Neural cell (in vitro differentiated cells): ENCODE measurements around the gene ILK. TPM values are rescaled to one million over a fixed set of nuclear protein-coding genes. Genes with fewer than 3 reads are reported as not detected.

ENCODE experiments used
- H2AFZ ChIP-seq: fragments of 200-600, 300-800 bp; sonication (generic), shearing (Covaris generic); 2 replicates; pipeline ENCODE4 v1.6.0; 2014; ENCODE audit warnings: low read depth, mild to moderate bottlenecking, antibody characterized with exemption, low read length, moderate library complexity
- H3F3A ChIP-seq: fragments of 200-600 bp; shearing (Covaris generic); 2 replicates; pipeline ENCODE4 v1.6.1; 2016; ENCODE audit warnings: mild to moderate bottlenecking, moderate library complexity, mixed read lengths, antibody characterized with exemption, low read length; ENCODE audit not compliant: insufficient read depth, poor library complexity, severe bottlenecking
- H3K27ac ChIP-seq: fragments of 200-600, 300-800 bp; sonication (generic), shearing (Covaris generic); 2 replicates; pipeline ENCODE4 v1.5.1; 2014; ENCODE audit warnings: mild to moderate bottlenecking, low read length, moderate library complexity
- H3K27me3 ChIP-seq: fragments of 300-800, 200-600 bp; sonication (generic), shearing (Covaris generic); 2 replicates; pipeline ENCODE4 v1.6.0; 2014; ENCODE audit warnings: mild to moderate bottlenecking, low read depth, low read length, moderate library complexity; ENCODE audit not compliant: insufficient read depth
- H3K36me3 ChIP-seq: fragments of 300-800, 200-600 bp; sonication (generic), shearing (Covaris generic); 2 replicates; pipeline ENCODE4 v1.5.1; 2014; ENCODE audit warnings: mild to moderate bottlenecking, antibody characterized with exemption, low read length, moderate library complexity; ENCODE audit not compliant: insufficient read depth
- H3K4me2 ChIP-seq: fragments of 300-800, 200-600 bp; sonication (generic), shearing (Covaris generic); 2 replicates; pipeline ENCODE4 v1.6.0; 2014; ENCODE audit warnings: mild to moderate bottlenecking, low read length
- H3K4me3 ChIP-seq: fragments of 300-800, 200-600 bp; sonication (generic), shearing (Covaris generic); 2 replicates; pipeline ENCODE4 v1.5.1; 2014; ENCODE audit warnings: mild to moderate bottlenecking, low read length, moderate library complexity
- H3K79me2 ChIP-seq: fragments of 200-600 bp; shearing (Covaris generic); replicated peaks from 2 replicates; pipeline ENCODE4 v1.6.0; 2014; ENCODE audit warnings: mild to moderate bottlenecking, low read length, moderate library complexity; ENCODE audit not compliant: insufficient read depth
- H3K9ac ChIP-seq: fragments of 300-800, 200-600 bp; sonication (generic), shearing (Covaris generic); 2 replicates; pipeline ENCODE4 v1.6.1; 2016; ENCODE audit warnings: mild to moderate bottlenecking, low read length, mixed read lengths
- H3K9me2 ChIP-seq: fragments of 200-600 bp; shearing (Covaris generic); 2 replicates; pipeline ENCODE4 v1.6.1; 2016; ENCODE audit warnings: mild to moderate bottlenecking, low read length, mixed read lengths; ENCODE audit not compliant: insufficient read depth
- H3K9me3 ChIP-seq: fragments of 200-600, 300-800 bp; sonication (generic), shearing (Covaris generic); 2 replicates; pipeline ENCODE4 v1.6.1; 2016; ENCODE audit warnings: mild to moderate bottlenecking, mixed run types, low read length, moderate library complexity, mixed read lengths
- H4K20me1 ChIP-seq: fragments of 200-600 bp; shearing (Covaris generic); 2 replicates; pipeline ENCODE4 v1.6.1; 2016; ENCODE audit warnings: mild to moderate bottlenecking, mixed run types; ENCODE audit not compliant: insufficient read depth
- EP300 ChIP-seq: fragments of 450-650 bp; conservative IDR thresholded peaks from 2 replicates; pipeline ENCODE4 v1.6.1; 2014; ENCODE audit warnings: antibody characterized with exemption, mild to moderate bottlenecking, moderate library complexity; ENCODE audit not compliant: poor library complexity, severe bottlenecking
- EZH2 ChIP-seq: fragments of 200-600, 300-800 bp; shearing (Covaris generic), sonication (generic); IDR thresholded peaks from 2 replicates; pipeline ENCODE4 v1.6.1; 2014; ENCODE audit warnings: antibody characterized with exemption, low read length, borderline replicate concordance, mild to moderate bottlenecking; ENCODE audit not compliant: insufficient read depth, poor library complexity, severe bottlenecking
- MXI1 ChIP-seq: fragments of 450-650 bp; conservative IDR thresholded peaks from 2 replicates; pipeline ENCODE4 v1.6.1; 2014; ENCODE audit warnings: antibody characterized with exemption, mild to moderate bottlenecking; ENCODE audit not compliant: poor library complexity, severe bottlenecking
- POLR2AphosphoS5 ChIP-seq: IDR thresholded peaks from 2 replicates; pipeline ENCODE4 v1.6.1; 2012
- RAD21 ChIP-seq: fragments of 450-650 bp; conservative IDR thresholded peaks from 2 replicates; pipeline ENCODE4 v1.6.1; 2014; ENCODE audit warnings: antibody characterized with exemption, mild to moderate bottlenecking, moderate library complexity
- SMC3 ChIP-seq: fragments of 450-650 bp; conservative IDR thresholded peaks from 2 replicates; pipeline ENCODE4 v1.6.1; 2014; ENCODE audit warnings: antibody characterized with exemption, mild to moderate bottlenecking, moderate library complexity; ENCODE audit not compliant: poor library complexity
- TAF1 ChIP-seq: IDR thresholded peaks from 2 replicates; pipeline ENCODE4 v1.6.1; 2012; ENCODE audit warnings: low read depth
- polyA plus RNA-seq: library from polyadenylated mRNA; depleted of rRNA; stranded (reverse); fragments of >200 nt; gene quantifications from 2 replicates; pipeline ENCODE4 v1.2.3, GENCODE V29; 2014
- TF ChIP-seq, protein P1 (sequence below): IDR thresholded peaks from 2 replicates; pipeline ENCODE4 v1.6.1; 2012; ENCODE audit warnings: borderline replicate concordance
- TF ChIP-seq, protein P2 (sequence below): fragments of 450-650 bp; IDR thresholded peaks from 2 replicates; pipeline ENCODE4 v1.5.1; 2014; ENCODE audit warnings: antibody characterized with exemption, mild to moderate bottlenecking, moderate library complexity; ENCODE audit not compliant: poor library complexity, severe bottlenecking

The ILK gene
- polyA plus RNA-seq, 1 donor from 2014 or later: 68.8 TPM

DNA sequence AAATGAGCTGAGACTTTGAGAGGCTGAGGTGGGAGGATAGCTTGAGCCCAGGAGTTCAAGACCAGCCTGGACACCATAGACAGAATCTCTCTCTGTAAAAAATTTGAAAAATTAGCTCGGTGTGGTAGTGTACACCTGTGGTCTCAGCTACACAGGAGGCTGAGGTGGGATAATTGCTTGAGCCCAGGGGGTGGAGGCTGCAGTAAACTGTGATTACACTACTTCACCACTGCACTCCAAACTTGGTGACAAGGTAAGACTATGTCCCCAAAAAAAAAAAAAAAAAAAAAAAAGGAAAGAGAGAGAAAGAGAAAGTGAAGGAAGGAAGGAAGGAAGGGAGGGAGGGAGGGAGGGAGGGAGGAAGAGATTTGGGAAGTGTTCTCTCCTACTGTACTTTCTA, 25.4 kb upstream of the ILK start:
- H3K4me2 ChIP-seq: no peak overlapping the region
- no peaks in the 10 kb centered on the region for H4K20me1 ChIP-seq
- H3F3A ChIP-seq: no peaks in the 10 kb centered on the region
- no peak overlapping the region for H3K9ac ChIP-seq
- peaks cover 4% of the 10 kb centered on the region for H3K9me3 ChIP-seq
- no peaks in the 10 kb centered on the region for H3K27me3 ChIP-seq
- no peak overlapping the region for H3K4me3 ChIP-seq
- H3K9me2 ChIP-seq: no peaks in the 10 kb centered on the region
- H2AFZ ChIP-seq: no peak overlapping the region
- H3K36me3 ChIP-seq: no peaks in the 10 kb centered on the region
- H3K27ac ChIP-seq: no peak overlapping the region
- no peaks in the 10 kb centered on the region for H3K79me2 ChIP-seq
- TF ChIP-seq EP300 (no peak), TAF1 (no peak), SMC3 (no peak), MXI1 (no peak), RAD21 (no peak), EZH2 (no peak), POLR2AphosphoS5 (no peak)
- TF ChIP-seq, protein P1, sequence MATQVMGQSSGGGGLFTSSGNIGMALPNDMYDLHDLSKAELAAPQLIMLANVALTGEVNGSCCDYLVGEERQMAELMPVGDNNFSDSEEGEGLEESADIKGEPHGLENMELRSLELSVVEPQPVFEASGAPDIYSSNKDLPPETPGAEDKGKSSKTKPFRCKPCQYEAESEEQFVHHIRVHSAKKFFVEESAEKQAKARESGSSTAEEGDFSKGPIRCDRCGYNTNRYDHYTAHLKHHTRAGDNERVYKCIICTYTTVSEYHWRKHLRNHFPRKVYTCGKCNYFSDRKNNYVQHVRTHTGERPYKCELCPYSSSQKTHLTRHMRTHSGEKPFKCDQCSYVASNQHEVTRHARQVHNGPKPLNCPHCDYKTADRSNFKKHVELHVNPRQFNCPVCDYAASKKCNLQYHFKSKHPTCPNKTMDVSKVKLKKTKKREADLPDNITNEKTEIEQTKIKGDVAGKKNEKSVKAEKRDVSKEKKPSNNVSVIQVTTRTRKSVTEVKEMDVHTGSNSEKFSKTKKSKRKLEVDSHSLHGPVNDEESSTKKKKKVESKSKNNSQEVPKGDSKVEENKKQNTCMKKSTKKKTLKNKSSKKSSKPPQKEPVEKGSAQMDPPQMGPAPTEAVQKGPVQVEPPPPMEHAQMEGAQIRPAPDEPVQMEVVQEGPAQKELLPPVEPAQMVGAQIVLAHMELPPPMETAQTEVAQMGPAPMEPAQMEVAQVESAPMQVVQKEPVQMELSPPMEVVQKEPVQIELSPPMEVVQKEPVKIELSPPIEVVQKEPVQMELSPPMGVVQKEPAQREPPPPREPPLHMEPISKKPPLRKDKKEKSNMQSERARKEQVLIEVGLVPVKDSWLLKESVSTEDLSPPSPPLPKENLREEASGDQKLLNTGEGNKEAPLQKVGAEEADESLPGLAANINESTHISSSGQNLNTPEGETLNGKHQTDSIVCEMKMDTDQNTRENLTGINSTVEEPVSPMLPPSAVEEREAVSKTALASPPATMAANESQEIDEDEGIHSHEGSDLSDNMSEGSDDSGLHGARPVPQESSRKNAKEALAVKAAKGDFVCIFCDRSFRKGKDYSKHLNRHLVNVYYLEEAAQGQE: no peak
- TF ChIP-seq, protein P2, sequence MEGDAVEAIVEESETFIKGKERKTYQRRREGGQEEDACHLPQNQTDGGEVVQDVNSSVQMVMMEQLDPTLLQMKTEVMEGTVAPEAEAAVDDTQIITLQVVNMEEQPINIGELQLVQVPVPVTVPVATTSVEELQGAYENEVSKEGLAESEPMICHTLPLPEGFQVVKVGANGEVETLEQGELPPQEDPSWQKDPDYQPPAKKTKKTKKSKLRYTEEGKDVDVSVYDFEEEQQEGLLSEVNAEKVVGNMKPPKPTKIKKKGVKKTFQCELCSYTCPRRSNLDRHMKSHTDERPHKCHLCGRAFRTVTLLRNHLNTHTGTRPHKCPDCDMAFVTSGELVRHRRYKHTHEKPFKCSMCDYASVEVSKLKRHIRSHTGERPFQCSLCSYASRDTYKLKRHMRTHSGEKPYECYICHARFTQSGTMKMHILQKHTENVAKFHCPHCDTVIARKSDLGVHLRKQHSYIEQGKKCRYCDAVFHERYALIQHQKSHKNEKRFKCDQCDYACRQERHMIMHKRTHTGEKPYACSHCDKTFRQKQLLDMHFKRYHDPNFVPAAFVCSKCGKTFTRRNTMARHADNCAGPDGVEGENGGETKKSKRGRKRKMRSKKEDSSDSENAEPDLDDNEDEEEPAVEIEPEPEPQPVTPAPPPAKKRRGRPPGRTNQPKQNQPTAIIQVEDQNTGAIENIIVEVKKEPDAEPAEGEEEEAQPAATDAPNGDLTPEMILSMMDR: no peak

DNA sequence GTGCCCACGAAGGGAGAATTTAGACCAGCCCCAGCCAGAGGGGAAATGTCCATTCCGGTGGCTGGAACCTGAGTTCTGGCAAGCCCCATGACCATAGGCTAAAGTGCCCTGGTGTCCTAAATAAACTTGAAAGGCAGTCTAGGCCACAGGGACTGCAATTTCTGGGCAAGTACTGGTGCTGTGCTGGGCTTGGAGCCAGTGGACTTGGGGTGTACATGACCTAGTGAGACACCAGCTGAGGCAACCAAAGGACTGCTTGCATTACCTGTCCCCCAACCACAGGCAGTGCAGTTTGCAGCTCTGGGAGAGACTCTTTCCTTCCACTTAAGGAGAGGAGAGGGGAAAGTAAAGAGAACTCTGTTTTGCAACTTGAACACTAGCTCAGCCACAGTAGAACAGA, 23.9 kb upstream of the ILK start:
- H3K79me2 ChIP-seq: no peaks in the 10 kb centered on the region
- H3K9me3 ChIP-seq: peaks cover 8% of the 10 kb centered on the region
- H2AFZ ChIP-seq: no peak overlapping the region
- no peaks in the 10 kb centered on the region for H3K27me3 ChIP-seq
- TF ChIP-seq, protein P2: no peak
- no peak for TF ChIP-seq POLR2AphosphoS5
- TF ChIP-seq, protein P1: no peak
- TF ChIP-seq MXI1: no peak
- TF ChIP-seq TAF1: no peak
- TF ChIP-seq SMC3: no peak
- TF ChIP-seq RAD21: no peak
- no peak for TF ChIP-seq EP300
- no peak for TF ChIP-seq EZH2
- no peak overlapping the region for H3K9ac ChIP-seq
- no peak overlapping the region for H3K27ac ChIP-seq
- H4K20me1 ChIP-seq: no peaks in the 10 kb centered on the region
- no peaks in the 10 kb centered on the region for H3K36me3 ChIP-seq
- no peak overlapping the region for H3K4me3 ChIP-seq
- H3K4me2 ChIP-seq: no peak overlapping the region
- no peaks in the 10 kb centered on the region for H3F3A ChIP-seq
- H3K9me2 ChIP-seq: no peaks in the 10 kb centered on the region
